ENCODE data around the gene PRKAG1.
"Not testable (repeated sequence)": the region's sequence is repeated elsewhere in the genome, so short reads cannot be mapped to it uniquely, and the experiment has no call there.

PRKAG1 gene

GRCh38 chr12:49018261-49019119 is at the start of gene PRKAG1:
Gene PRKAG1, minus strand, starts transcription at chr12:49018776. Its CDS starts 36 bp downstream, at chr12:49018740.
- DNase-seq (ENCODE audit: low read depth in 2 of 2), result peak; percentile 91

- no peak for DNase-seq (ENCODE audit: low read depth in 2 of 2)
These were observed 47.5 kb upstream of the PRKAG1 start for GRCh38 chr12:49066120-49066519.

- DNase-seq (ENCODE audit: low read depth in 2 of 2), result no peak
These were observed 46.2 kb upstream of the PRKAG1 start for GRCh38 chr12:49064767-49065152.

- DNase-seq (ENCODE audit: low read depth in 2 of 2), result not testable (repeated sequence)
These were observed 43.3 kb upstream of the PRKAG1 start for GRCh38 chr12:49061916-49062315.

- peak in 1 of 2 donors; percentile 16 for DNase-seq (ENCODE audit: low read depth in 2 of 2)
These were observed 42.6 kb upstream of the PRKAG1 start for GRCh38 chr12:49061157-49061650.

GRCh38 chr12:49060237-49061156 is 41.9 kb upstream of the PRKAG1 start, which contains the start of gene KMT2D:
Gene KMT2D, minus strand, starts transcription at chr12:49060794. Its CDS starts 5,470 bp downstream, at chr12:49055324.
- DNase-seq (ENCODE audit: low read depth in 2 of 2), result peak; percentile 77 to 80

- DNase-seq (ENCODE audit: low read depth in 2 of 2), result no peak
These were observed 41.0 kb upstream of the PRKAG1 start for GRCh38 chr12:49059299-49060171.

GRCh38 chr12:49059045-49059298 is 40.4 kb upstream of the PRKAG1 start:
- no peak for DNase-seq (ENCODE audit: low read depth in 2 of 2)

- DNase-seq (ENCODE audit: low read depth in 2 of 2), result no peak
These were observed 39.9 kb upstream of the PRKAG1 start for GRCh38 chr12:49058366-49059044.

GRCh38 chr12:49057888-49058287 is 39.3 kb upstream of the PRKAG1 start:
- DNase-seq (ENCODE audit: low read depth in 2 of 2), result no peak

- DNase-seq (ENCODE audit: low read depth in 2 of 2), result peak in 1 of 2 donors; percentile 16
These were observed 37.6 kb upstream of the PRKAG1 start for GRCh38 chr12:49055978-49056754.

- DNase-seq (ENCODE audit: low read depth in 2 of 2), result no peak
These were observed 36.5 kb upstream of the PRKAG1 start for GRCh38 chr12:49055092-49055491.

GRCh38 chr12:49054524-49054923 is 35.9 kb upstream of the PRKAG1 start:
- no peak for DNase-seq (ENCODE audit: low read depth in 2 of 2)

- DNase-seq (ENCODE audit: low read depth in 2 of 2), result no peak
These were observed 35.5 kb upstream of the PRKAG1 start for GRCh38 chr12:49054096-49054495.

GRCh38 chr12:49052451-49053208 is 34.1 kb upstream of the PRKAG1 start:
- no peak for DNase-seq (ENCODE audit: low read depth in 2 of 2)

- no peak for DNase-seq (ENCODE audit: low read depth in 2 of 2)
These were observed 33.3 kb upstream of the PRKAG1 start for GRCh38 chr12:49051777-49052438.

GRCh38 chr12:49051373-49051764 is 32.8 kb upstream of the PRKAG1 start:
- no peak for DNase-seq (ENCODE audit: low read depth in 2 of 2)

GRCh38 chr12:49050507-49051372 is 32.2 kb upstream of the PRKAG1 start:
- DNase-seq (ENCODE audit: low read depth in 2 of 2), result no peak

Data from stimulated activated CD8-positive, alpha-beta memory T cell treated with anti-CD3 and anti-CD28 coated beads, Interleukin-2, amount 100 ng/mL, for 48 hours (primary cell).